Endothelial cell of umbilical vein (primary cell): ENCODE data around the gene XRCC6.

Experiments
- CTCF ChIP-seq, 2 donors: IDR thresholded peaks; 1 replicate in 1 of 2; 2 replicates in 1 of 2; pipeline ENCODE4 v1.5.1; 2011; ENCODE audit warnings: low read length in 2 of 2, mild to moderate bottlenecking in 2 of 2, moderate library complexity in 2 of 2, control low read depth in 1 of 2, inconsistent platforms in 1 of 2, low read depth in 1 of 2; ENCODE audit not compliant: insufficient read depth in 1 of 2; ENCODE audit errors: extremely low read depth in 1 of 2
- POLR2AphosphoS5 ChIP-seq: IDR thresholded peaks from 2 replicates; pipeline ENCODE4 v1.6.1; 2012; ENCODE audit warnings: low read depth, mild to moderate bottlenecking, control low read depth, low read length, moderate library complexity; ENCODE audit not compliant: insufficient read depth

DNA sequence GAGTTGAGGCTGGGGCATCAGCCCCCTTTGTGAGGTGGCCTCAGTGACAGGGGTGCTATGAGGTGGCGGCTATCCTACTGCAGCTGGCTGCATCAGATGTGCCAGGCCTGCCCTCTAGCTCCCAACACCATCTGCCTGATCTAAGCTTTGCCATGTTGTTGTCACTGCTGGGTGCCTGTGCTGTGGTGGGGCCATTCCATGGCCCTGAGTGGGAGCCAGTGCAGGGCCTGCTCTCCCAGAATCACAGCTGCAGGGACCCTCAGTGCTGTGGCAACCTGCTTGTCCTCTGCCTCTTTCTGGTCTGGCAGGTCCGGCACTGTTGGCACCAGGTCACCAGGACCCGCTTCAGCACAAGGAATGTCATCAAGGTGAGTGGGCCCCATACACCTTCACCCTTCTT is 69.4 kb downstream of the XRCC6 start:
- no peak for TF ChIP-seq CTCF (IDR thresholded peaks at IDR 0.05; ENCODE audit: extremely low read depth in 1 of 2, insufficient read depth in 1 of 2, low read depth in 1 of 2, low read length in 2 of 2)
- TF ChIP-seq POLR2AphosphoS5, result no peak
